ENCODE measurements around the gene MTMR3.

The MTMR3 gene

DNA sequence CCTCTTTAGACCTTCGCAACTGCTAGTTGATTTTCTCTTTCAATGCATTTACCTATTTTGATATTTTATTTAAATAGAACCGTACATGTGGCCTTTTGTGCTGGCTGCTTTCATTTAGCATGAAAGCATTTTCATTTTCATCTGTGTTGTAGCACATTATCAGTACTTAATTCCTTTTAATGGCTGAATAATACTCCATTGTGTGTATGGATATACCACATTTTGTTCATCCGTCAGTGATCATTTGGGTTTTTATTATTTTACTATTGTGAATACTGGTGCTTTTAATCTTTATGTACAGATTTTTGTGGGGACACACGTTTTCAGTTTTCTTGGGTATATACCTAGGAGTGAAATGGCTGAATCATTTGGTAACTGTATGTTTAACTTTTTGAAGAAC, 43.1 kb downstream of the MTMR3 start:
- no peak overlapping the region for H3K4me3 ChIP-seq (replicated peaks; ENCODE audit: low read depth, low read length)
- TF ChIP-seq, protein P1, sequence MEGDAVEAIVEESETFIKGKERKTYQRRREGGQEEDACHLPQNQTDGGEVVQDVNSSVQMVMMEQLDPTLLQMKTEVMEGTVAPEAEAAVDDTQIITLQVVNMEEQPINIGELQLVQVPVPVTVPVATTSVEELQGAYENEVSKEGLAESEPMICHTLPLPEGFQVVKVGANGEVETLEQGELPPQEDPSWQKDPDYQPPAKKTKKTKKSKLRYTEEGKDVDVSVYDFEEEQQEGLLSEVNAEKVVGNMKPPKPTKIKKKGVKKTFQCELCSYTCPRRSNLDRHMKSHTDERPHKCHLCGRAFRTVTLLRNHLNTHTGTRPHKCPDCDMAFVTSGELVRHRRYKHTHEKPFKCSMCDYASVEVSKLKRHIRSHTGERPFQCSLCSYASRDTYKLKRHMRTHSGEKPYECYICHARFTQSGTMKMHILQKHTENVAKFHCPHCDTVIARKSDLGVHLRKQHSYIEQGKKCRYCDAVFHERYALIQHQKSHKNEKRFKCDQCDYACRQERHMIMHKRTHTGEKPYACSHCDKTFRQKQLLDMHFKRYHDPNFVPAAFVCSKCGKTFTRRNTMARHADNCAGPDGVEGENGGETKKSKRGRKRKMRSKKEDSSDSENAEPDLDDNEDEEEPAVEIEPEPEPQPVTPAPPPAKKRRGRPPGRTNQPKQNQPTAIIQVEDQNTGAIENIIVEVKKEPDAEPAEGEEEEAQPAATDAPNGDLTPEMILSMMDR (IDR thresholded peaks at IDR 0.05; ENCODE audit: low read depth, low read length, missing control alignments): no peak

DNA sequence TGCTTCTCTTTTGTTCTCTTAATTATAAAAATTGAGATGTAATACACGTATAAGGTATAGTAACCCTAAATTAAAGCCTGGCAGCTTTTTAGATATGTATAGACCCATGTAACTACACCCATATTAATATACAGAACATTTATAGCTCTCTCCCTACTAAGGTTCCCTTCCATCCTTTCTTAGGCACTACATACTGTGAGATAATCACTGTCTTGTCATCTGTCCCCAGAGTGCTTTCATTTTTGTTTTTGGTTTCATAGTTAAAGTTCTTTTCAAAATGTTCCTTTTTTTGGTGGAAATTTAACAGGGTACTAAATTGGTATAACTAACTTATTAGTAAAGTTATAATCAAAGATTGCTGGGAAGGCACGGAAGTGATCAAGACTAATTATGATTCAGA, 49.2 kb downstream of the MTMR3 start:
- TF ChIP-seq, protein P1 (IDR thresholded peaks at IDR 0.05; ENCODE audit: low read depth, low read length, missing control alignments): no peak
- no peak for DNase-seq (ENCODE audit: extremely low read depth, low read depth)
- no peak overlapping the region for H3K4me3 ChIP-seq (replicated peaks; ENCODE audit: low read depth, low read length)

More for the DNA sequence above, 43.1 kb downstream of the MTMR3 start:
- DNase-seq (ENCODE audit: extremely low read depth, low read depth): no peak

DNA sequence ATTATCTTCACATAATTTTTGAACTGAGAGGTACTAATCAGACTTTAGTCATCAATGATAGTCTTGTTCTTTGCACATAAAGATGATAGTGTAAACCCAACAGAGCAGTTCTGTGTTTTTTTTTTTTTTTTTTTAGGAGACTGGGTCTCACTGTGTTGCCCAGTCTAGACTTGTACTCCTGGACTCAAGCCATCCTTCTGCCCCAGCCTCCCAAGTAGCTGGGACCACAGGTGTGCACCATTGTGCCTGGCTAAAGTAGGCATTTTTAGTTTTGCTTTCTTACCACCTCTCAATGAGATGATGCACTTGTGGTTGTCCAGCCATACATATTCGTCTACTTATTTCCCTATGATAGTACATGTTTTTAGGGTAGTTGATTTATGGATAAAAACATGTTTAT, 50.6 kb downstream of the MTMR3 start:
- DNase-seq (ENCODE audit: extremely low read depth, low read depth): no peak
- H3K4me3 ChIP-seq (replicated peaks; ENCODE audit: low read depth, low read length): no peak overlapping the region
- TF ChIP-seq, protein P1 (IDR thresholded peaks at IDR 0.05; ENCODE audit: low read depth, low read length, missing control alignments): no peak

DNA sequence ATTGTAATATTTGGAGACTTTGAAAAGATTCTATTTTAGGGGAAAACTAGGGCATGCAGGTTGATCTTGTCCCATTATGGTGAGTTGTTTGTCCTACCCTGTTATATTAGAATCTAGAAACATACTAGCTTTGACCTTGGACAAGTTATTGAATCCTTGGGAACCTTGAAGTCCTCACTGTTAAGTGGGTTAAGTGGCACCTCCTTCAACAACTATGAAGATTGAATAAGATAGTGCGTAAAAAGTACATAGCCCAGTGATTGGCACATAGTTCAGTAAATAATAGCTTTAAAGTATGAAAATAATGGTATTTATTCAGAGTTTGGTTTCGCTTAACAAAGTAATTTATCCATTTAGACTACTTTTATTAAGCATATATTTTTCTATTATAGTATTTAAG, 51.6 kb downstream of the MTMR3 start:
- no peak overlapping the region for H3K4me3 ChIP-seq (replicated peaks; ENCODE audit: low read depth, low read length)
- DNase-seq (ENCODE audit: extremely low read depth, low read depth): no peak
- TF ChIP-seq, protein P1 (IDR thresholded peaks at IDR 0.05; ENCODE audit: low read depth, low read length, missing control alignments): no peak

DNA sequence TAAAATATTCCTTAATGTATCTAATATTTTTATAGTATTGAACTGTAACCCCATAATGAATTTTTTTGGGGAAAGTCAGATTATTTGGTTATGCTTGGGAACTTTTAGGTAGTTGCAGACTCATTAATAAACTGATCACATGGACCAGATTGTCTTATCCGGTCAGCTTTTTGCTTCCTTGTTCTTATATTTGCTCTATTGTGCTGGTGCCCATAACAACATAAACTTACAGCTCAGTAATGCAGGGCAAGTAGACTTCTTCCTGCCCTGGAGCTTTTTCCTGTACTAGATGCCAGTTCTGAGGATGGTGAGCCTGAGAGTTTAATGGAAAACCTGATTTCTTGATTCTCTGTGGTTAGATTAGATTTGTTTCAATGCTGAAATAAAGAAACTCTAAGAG, 53.2 kb downstream of the MTMR3 start:
- TF ChIP-seq, protein P1 (IDR thresholded peaks at IDR 0.05; ENCODE audit: low read depth, low read length, missing control alignments): no peak
- DNase-seq (ENCODE audit: extremely low read depth, low read depth): no peak
- no peak overlapping the region for H3K4me3 ChIP-seq (replicated peaks; ENCODE audit: low read depth, low read length)

DNA sequence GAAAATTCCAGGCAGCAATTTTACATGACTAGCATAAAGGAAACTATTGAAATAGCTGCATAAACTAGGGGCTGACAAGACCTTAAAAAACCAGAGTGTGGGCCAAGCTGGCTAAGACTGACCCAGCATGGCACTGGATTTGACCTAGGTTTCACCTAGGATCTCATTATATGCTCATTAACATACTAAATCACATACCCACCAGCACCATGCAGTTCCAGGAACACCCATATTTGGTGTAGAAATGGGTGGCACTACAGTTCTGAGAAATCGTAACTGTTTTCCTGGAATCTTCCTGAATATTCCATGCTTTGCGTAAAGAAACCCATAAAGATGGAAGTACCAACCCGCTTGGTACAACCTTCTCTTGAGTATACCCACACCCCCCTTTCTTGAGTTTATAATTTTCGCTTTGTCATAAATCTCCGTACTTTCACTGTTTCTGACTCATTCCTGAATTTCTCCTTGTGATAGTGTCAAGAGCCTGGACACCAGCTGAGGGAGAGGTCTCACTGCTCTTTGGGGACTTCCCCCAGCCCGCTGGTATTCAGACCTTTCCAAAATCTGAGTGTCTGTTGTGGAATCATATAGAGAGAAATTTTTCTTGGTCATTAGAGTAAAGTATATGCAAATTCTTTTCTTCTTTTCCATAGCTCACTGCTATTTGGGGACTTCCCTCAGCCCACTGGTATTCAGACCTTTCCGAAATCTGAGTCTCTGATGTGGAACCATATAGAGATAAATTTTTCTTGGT, 55.1 kb downstream of the MTMR3 start:
- no peak for DNase-seq (ENCODE audit: extremely low read depth, low read depth)
- TF ChIP-seq, protein P1 (IDR thresholded peaks at IDR 0.05; ENCODE audit: low read depth, low read length, missing control alignments): no peak
- no peak overlapping the region for H3K4me3 ChIP-seq (replicated peaks; ENCODE audit: low read depth, low read length)

DNA sequence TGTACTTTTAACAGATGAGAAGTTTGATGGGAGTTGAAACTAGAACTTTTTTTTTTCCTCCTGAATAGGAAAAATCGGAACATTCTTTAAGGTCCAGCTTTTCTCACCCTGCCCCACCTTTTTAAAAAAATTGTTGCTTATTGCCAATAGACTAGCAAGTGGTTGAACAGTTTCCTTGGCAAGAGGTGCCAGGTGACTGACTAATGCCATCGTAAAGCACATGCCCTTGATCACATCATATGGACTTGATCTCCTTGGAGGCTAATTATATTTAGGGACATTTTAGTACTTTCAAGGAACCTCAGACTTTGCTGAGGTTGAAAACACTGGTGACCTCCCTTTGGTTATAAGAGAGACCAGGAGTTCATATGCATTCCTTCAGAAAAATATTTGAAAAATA, 57.6 kb downstream of the MTMR3 start:
- TF ChIP-seq, protein P1 (IDR thresholded peaks at IDR 0.05; ENCODE audit: low read depth, low read length, missing control alignments): no peak
- no peak overlapping the region for H3K4me3 ChIP-seq (replicated peaks; ENCODE audit: low read depth, low read length)
- DNase-seq (ENCODE audit: extremely low read depth, low read depth): no peak
